Measurements from ENCODE around the gene ANKRD12.
"Not testable (repeated sequence)": the region's sequence is repeated elsewhere in the genome, so short reads cannot be mapped to it uniquely, and the experiment has no call there.

Gene ANKRD12

GRCh38 chr18:9260388-9261380 is 124.1 kb downstream of the ANKRD12 start:
- no peak overlapping the region for H3K4me3 ChIP-seq (ENCODE audit: low read depth, low read length)
- TF ChIP-seq CTCF (IDR thresholded peaks at IDR 0.05; ENCODE audit: low read depth, low read length, missing control alignments), result no peak
- DNase-seq (ENCODE audit: low read depth), result no peak

GRCh38 chr18:9263264-9263663 is 126.7 kb downstream of the ANKRD12 start:
- DNase-seq (ENCODE audit: low read depth), result no peak
- H3K4me3 ChIP-seq (ENCODE audit: low read depth, low read length), result no peak overlapping the region
- TF ChIP-seq CTCF (IDR thresholded peaks at IDR 0.05; ENCODE audit: low read depth, low read length, missing control alignments), result no peak

- H3K4me3 ChIP-seq (ENCODE audit: low read depth, low read length), result not testable (repeated sequence)
Observed at GRCh38 chr18:9264797-9265196, 128.2 kb downstream of the ANKRD12 start.

GRCh38 chr18:9273221-9273620 is 136.6 kb downstream of the ANKRD12 start:
- no peak for TF ChIP-seq CTCF (IDR thresholded peaks at IDR 0.05; ENCODE audit: low read depth, low read length, missing control alignments)
- DNase-seq (ENCODE audit: low read depth), result no peak
- no peak overlapping the region for H3K4me3 ChIP-seq (ENCODE audit: low read depth, low read length)

More at GRCh38 chr18:9264797-9265196, 128.2 kb downstream of the ANKRD12 start:
- peak; percentile 15 for DNase-seq (ENCODE audit: low read depth)

- no peak for TF ChIP-seq CTCF (IDR thresholded peaks at IDR 0.05; ENCODE audit: low read depth, low read length, missing control alignments)
- H3K4me3 ChIP-seq (ENCODE audit: low read depth, low read length), result no peak overlapping the region
- DNase-seq (ENCODE audit: low read depth), result no peak
Observed at GRCh38 chr18:9275890-9276289, 139.3 kb downstream of the ANKRD12 start.

GRCh38 chr18:9278028-9278427 is 141.4 kb downstream of the ANKRD12 start:
- TF ChIP-seq CTCF (IDR thresholded peaks at IDR 0.05; ENCODE audit: low read depth, low read length, missing control alignments), result no peak
- H3K4me3 ChIP-seq (ENCODE audit: low read depth, low read length), result no peak overlapping the region
- DNase-seq (ENCODE audit: low read depth), result no peak

- no peak for DNase-seq (ENCODE audit: low read depth)
- no peak overlapping the region for H3K4me3 ChIP-seq (ENCODE audit: low read depth, low read length)
- no peak for TF ChIP-seq CTCF (IDR thresholded peaks at IDR 0.05; ENCODE audit: low read depth, low read length, missing control alignments)
Observed at GRCh38 chr18:9280849-9281248, 144.3 kb downstream of the ANKRD12 start.
